IPS-15b (cell line): Measurements from ENCODE around the gene TAAR5.
"Not testable (repeated sequence)": the region's sequence is repeated elsewhere in the genome, so short reads cannot be mapped to it uniquely, and the experiment has no call there.

Experiments used
- H3K27me3 ChIP-seq: one replicate; pipeline ENCODE4 v1.6.1; 2013; ENCODE audit warnings: low read length; ENCODE audit not compliant: control insufficient read depth, insufficient read depth
- H3K36me3 ChIP-seq: one replicate; pipeline ENCODE4 v1.6.1; 2013; ENCODE audit warnings: low read length; ENCODE audit not compliant: control insufficient read depth, insufficient read depth
- H3K4me1 ChIP-seq: one replicate; pipeline ENCODE4 v1.6.1; 2013; ENCODE audit warnings: mild to moderate bottlenecking, low read length; ENCODE audit not compliant: control insufficient read depth, insufficient read depth
- H3K4me3 ChIP-seq: one replicate; pipeline ENCODE4 v1.5.1; 2013; ENCODE audit warnings: low read depth, low read length
- H3K9ac ChIP-seq: one replicate; pipeline ENCODE4 v1.6.1; 2013; ENCODE audit warnings: low read depth, mild to moderate bottlenecking, low read length
- H3K9me3 ChIP-seq: one replicate; pipeline ENCODE4 v1.6.1; 2013; ENCODE audit warnings: mild to moderate bottlenecking, low read length; ENCODE audit not compliant: control insufficient read depth, insufficient read depth

The TAAR5 gene, protein sequence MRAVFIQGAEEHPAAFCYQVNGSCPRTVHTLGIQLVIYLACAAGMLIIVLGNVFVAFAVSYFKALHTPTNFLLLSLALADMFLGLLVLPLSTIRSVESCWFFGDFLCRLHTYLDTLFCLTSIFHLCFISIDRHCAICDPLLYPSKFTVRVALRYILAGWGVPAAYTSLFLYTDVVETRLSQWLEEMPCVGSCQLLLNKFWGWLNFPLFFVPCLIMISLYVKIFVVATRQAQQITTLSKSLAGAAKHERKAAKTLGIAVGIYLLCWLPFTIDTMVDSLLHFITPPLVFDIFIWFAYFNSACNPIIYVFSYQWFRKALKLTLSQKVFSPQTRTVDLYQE

DNA sequence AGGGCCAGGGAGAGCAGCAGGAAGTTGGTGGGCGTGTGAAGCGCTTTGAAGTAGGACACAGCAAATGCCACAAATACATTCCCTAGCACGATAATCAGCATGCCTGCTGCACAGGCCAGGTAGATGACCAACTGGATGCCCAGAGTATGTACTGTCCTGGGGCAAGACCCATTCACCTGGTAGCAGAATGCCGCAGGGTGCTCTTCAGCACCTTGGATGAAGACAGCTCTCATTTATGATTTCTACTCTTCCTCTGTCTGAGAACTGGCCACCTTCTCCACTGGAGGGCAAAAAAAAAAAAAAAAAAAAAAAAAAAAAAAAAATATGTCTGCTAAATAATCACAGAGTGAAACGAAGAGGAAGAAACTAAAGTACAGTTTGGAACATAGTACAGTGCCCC, at the start of gene TAAR5:
Gene TAAR5 (minus strand): TSS at position 288 of the 400 bp plus-strand sequence. CDS start 55 bp downstream, at position 233.
- Histone ChIP-seq H3K9ac (no peak within 1 kb of the TSS), H3K4me1 (no peaks in the 10 kb centered on the region), H3K36me3 (no peaks in the 10 kb centered on the region), H3K4me3 (no peak within 1 kb of the TSS), H3K27me3 (no peaks in the 10 kb centered on the region), H3K9me3 (no peaks in the 10 kb centered on the region)

DNA sequence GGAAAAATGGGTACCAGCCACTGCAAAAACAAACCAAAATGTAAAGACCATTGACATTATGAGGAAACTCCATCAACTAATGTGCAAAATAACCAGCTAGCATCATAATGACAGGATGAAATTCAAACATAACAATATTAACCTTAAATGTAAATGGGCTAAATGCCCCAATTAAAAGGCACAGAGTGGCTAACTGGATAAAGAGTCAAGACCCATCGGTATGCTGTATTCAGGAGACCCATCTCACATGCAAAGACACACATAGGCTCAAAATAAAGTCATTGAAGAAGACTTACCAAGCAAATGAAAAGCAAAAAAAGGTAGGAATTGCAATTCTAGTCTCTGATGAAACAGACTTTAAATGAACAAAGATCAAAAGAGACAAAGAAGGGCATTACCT, 47.6 kb upstream of the TAAR5 start:
- H3K9ac ChIP-seq, H3K4me1 ChIP-seq, H3K4me3 ChIP-seq, H3K27me3 ChIP-seq, H3K36me3 ChIP-seq, H3K9me3 ChIP-seq: not testable (repeated sequence)

DNA sequence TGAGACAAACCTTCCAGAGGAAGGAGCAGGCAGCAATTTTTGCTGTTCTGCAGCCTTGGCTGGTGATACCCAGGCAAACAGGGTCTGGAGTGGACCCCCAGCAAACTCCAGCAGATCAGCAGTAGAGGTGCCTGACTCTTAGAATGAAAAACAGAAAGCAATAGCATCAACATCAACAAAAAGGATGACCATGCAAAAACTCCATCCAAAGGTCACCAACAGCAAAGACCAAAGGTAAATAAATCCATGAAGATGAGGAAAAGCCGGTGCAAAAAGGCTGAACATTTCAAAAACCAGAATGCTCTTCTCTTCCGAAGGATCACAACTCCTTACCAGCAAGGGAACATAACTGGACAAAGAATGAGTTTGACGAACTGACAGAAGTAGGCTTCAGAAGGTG, 46.4 kb upstream of the TAAR5 start:
- not testable (repeated sequence) for H3K4me3 ChIP-seq, H3K9ac ChIP-seq, H3K27me3 ChIP-seq, H3K36me3 ChIP-seq, H3K4me1 ChIP-seq, H3K9me3 ChIP-seq

DNA sequence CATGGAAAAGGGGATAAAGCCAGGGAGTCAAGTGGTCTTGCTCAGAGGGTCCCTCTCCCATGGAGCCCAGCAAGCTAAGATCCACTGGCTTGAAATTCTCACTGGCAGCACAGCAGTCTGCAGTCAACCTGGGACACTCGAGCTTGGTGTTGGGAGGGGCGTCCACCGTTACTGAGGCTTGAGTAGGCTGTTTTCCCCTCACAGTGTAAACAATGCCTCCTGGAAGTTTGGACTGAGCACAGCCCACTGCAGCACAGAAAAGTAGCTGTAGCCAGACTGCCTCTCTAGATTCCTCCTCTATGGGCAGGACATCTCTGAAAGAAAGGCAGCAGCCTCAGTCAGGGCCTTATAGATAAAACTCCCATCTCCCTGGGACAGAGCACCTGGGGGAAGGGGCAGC, 45.7 kb upstream of the TAAR5 start:
- H3K36me3 ChIP-seq, H3K9me3 ChIP-seq, H3K4me3 ChIP-seq, H3K27me3 ChIP-seq, H3K9ac ChIP-seq, H3K4me1 ChIP-seq: not testable (repeated sequence)

DNA sequence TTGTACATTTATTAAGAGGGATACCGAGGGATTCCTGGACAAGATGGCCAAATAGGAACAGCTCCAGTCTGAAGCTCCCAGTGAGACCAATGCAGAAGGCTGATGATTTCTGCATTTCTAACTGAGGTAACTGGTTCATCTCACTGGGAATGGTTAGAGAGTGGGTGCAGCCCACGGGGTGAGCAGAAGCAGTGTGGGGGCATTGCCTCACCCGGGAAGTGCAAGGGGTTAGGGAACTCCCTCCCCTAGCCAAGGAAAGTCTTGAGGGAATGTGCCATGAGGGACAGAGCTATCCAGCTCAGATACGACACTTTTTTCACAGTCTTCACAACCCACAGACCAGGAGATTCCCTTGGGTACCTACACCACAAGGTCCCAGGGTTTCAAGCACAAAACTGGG, 45.3 kb upstream of the TAAR5 start:
- no peak overlapping the region for H3K9ac ChIP-seq
- no peaks in the 10 kb centered on the region for H3K36me3 ChIP-seq
- no peaks in the 10 kb centered on the region for H3K27me3 ChIP-seq
- no peaks in the 10 kb centered on the region for H3K9me3 ChIP-seq
- H3K4me3 ChIP-seq, result no peak overlapping the region
- H3K4me1 ChIP-seq, result no peaks in the 10 kb centered on the region

DNA sequence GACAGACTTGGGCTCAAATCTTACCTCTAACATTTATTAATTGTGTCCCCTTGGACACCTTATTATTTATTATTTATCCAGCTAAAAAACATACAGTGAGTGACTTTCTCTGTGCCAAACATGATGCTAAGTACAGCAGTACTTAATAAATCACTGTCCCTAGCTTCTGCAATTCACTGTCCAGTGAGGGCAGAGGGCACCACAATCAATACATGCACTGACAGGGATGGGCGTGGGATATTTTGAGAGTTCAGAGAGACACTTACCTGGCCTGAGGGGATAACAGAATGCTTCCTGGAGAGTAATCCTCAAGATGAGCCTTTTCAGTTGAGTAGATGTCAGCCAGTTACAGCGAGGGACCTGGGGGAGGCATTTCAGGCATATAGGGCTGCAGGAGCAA, 43.8 kb upstream of the TAAR5 start:
- no peak overlapping the region for H3K9ac ChIP-seq
- H3K4me3 ChIP-seq, result no peak overlapping the region
- H3K36me3 ChIP-seq, result no peaks in the 10 kb centered on the region
- no peaks in the 10 kb centered on the region for H3K4me1 ChIP-seq
- no peaks in the 10 kb centered on the region for H3K9me3 ChIP-seq
- no peaks in the 10 kb centered on the region for H3K27me3 ChIP-seq

DNA sequence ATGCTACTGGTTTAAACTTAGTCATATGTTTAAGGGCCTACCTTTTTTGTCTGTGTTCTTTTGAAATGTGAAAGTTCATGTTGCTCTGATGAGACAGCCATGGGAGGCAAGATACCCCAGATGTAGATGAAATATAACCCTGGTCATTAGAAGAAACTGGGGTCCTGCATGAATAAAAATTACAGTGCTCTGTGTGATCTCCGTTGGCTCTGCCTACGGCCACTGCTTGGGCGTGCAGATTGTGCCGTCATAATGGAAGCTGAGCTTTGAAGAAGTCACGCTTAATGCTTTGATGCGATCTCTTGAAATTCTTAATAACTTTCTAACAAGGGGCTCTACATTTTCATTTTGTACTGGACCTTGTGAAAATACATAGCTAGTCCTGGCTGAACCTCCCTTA, 34.6 kb upstream of the TAAR5 start, which contains the start of gene TAAR2:
Gene TAAR2 (minus strand): TSS at position 101 of the 400 bp plus-strand sequence. CDS start 0 bp downstream, at position 101.
- Histone ChIP-seq H3K9me3 (no peaks in the 10 kb centered on the region), H3K4me1 (no peaks in the 10 kb centered on the region), H3K9ac (no peak within 1 kb of the TSS), H3K4me3 (no peak within 1 kb of the TSS), H3K36me3 (no peaks in the 10 kb centered on the region), H3K27me3 (no peaks in the 10 kb centered on the region)

DNA sequence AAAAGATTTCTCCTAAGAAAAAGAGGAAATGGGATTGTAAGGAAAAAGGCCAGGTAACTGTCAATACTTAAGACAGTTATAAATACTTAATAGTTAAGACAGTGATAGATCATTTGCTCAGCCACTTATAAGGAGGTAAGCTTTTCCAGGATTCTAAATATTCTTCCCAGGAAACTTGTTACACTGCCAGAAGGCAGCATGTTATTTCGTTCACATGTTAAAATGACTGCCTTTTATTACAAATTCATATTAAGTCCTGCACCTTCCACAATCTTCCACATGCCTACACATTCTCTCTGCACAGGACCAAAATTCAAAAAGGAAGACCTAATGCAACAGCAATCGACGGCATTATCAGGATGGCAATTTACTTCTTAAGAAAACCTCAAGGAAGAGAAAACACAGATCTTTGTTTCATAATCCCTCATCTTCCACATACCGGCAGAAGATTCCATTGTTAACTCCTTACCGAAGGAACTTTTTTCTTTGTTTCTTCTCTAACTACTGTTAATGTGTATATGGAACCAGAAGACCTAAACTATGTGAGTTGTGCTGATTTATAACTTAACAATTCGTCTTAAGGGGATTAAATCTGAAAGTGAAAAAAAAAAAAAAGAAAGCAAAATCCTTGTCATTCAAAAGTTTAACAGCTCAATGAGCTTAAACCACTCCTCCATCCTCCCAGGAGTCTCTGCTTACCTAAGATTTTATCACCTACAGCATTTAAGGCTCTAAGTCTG, 33.7 kb upstream of the TAAR5 start:
- Histone ChIP-seq H3K27me3 (no peaks in the 10 kb centered on the region), H3K9me3 (no peaks in the 10 kb centered on the region), H3K4me1 (no peaks in the 10 kb centered on the region), H3K36me3 (no peaks in the 10 kb centered on the region), H3K9ac (no peak overlapping the region), H3K4me3 (no peak overlapping the region)

DNA sequence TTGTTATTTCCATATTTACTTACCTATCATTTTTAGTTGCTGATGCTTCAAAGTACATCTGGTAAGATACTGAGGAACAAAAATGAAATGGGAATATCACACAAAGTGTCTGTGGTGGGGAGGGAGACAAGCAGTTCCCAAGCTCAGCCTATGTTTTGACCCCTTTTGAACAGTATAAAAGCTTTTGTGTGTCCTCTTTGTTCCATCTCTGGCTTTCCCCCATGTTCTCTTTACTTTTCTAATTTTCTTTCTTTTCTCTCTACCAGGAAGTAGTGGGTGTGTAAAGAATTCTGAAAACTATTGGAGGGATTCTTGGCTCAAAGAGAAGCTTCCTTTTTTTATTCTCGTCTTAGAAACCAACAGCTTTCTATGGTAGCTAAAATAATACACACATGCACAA, 27.1 kb upstream of the TAAR5 start:
- Histone ChIP-seq H3K9me3 (no peaks in the 10 kb centered on the region), H3K9ac (no peak overlapping the region), H3K4me3 (no peak overlapping the region), H3K27me3 (no peaks in the 10 kb centered on the region), H3K4me1 (no peaks in the 10 kb centered on the region), H3K36me3 (no peaks in the 10 kb centered on the region)

DNA sequence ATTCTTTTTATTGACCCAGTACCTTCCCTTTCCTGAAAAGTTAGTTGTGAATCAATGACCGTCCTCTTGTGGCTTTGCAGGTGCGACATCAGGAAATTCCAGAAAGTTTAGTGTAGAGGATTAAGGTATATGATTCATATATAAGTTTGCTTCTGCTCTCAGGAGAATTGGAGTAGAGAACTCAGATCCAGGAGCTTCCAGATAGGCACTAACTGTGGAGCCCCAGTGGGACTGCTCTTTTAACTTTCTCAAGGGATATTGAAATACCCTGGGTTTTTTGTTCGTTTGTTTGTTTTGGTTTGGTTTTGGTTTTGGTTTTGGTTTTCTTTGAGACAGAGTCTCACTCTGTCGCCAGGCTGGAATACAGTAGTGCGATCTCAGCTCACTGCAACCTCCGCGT, 25.0 kb upstream of the TAAR5 start:
- Histone ChIP-seq H3K9ac (no peak overlapping the region), H3K27me3 (no peaks in the 10 kb centered on the region), H3K4me3 (no peak overlapping the region), H3K36me3 (no peaks in the 10 kb centered on the region), H3K9me3 (no peaks in the 10 kb centered on the region), H3K4me1 (no peaks in the 10 kb centered on the region)

DNA sequence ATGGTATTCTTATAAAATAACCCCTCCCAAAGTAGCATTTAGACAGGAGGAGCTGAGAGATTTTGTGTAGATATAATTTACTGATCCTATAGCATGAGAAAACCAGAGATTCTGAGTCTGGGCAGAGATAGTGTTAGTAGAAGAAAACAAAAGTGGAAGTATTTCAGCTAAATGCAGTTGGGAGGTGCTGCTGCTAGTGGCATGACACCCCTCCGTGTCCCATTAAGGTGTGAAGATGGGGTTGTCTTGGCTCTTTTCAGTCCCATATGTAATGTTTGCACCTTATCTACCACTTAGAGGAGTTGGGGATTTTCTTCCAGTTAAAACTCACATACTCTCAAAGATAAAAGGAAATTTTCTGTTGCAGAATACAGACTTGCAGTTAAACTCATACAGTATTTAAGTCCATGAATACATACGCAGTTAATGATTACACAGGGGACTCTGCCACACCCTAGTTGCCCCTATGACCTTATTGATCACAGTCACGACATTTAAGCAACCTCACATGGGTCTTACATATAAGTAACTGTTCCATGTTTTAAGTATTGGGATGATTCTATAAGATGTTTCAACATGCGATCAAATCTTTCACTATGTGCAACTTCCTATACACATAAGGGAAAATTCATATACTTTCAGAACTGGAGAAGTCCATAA, 23.0 kb upstream of the TAAR5 start:
- Histone ChIP-seq H3K27me3 (no peaks in the 10 kb centered on the region), H3K36me3 (no peaks in the 10 kb centered on the region), H3K9me3 (no peaks in the 10 kb centered on the region), H3K4me3 (no peak overlapping the region), H3K9ac (no peak overlapping the region), H3K4me1 (no peaks in the 10 kb centered on the region)

DNA sequence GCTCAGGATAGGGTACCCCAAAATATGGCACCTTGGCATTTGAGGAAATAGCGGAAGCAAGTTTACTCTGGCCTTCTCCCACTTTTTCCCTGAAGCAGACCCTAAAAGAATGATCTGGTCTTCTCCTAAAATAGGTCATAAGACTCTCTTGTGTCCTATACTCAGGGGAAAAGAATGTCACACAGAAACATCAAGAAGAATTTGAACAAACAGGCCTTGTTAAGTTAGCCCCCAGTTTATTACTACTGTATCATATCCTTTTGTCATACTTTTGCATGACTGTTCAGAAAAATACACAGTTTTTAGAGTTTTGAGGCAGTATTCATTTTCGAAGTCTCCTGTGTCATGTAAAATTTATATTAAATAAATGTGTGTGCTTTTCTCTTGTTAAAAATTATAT, 22.1 kb upstream of the TAAR5 start:
- H3K9me3 ChIP-seq, result no peaks in the 10 kb centered on the region
- no peaks in the 10 kb centered on the region for H3K36me3 ChIP-seq
- no peak overlapping the region for H3K9ac ChIP-seq
- H3K4me3 ChIP-seq, result no peak overlapping the region
- H3K4me1 ChIP-seq, result no peaks in the 10 kb centered on the region
- H3K27me3 ChIP-seq, result no peaks in the 10 kb centered on the region
